Esophagus (tissue), 2 donors: ENCODE results near the gene PROX1. TPM values are rescaled to one million over a fixed set of nuclear protein-coding genes. Genes with fewer than 3 reads are reported as not detected.

Experiments
- H3K27ac ChIP-seq, 2 donors: one replicate each; pipeline ENCODE4 v1.5.1; 2013; ENCODE audit warnings: low read depth in 2 of 2, mild to moderate bottlenecking in 2 of 2, inconsistent platforms in 1 of 2, low read length in 1 of 2, moderate library complexity in 1 of 2
- H3K27me3 ChIP-seq, 2 donors: one replicate each; pipeline ENCODE4 v1.6.1; 2013; ENCODE audit warnings: low read length in 2 of 2, control low read depth in 1 of 2, mild to moderate bottlenecking in 1 of 2; ENCODE audit not compliant: insufficient read depth in 2 of 2, control insufficient read depth in 1 of 2
- H3K36me3 ChIP-seq, 2 donors: one replicate each; pipeline ENCODE4 v1.6.1; 2013; ENCODE audit warnings: low read length in 1 of 2; ENCODE audit not compliant: control insufficient read depth in 2 of 2, insufficient read depth in 2 of 2
- H3K4me1 ChIP-seq, 2 donors: one replicate each; pipeline ENCODE4 v1.6.1; 2013; ENCODE audit warnings: low read length in 1 of 2; ENCODE audit not compliant: control insufficient read depth in 2 of 2, insufficient read depth in 2 of 2
- H3K4me3 ChIP-seq, 2 donors: one replicate each; pipeline ENCODE4 v1.5.1; 2013; ENCODE audit warnings: low read length in 2 of 2, mild to moderate bottlenecking in 2 of 2, low read depth in 1 of 2, moderate library complexity in 1 of 2
- H3K9me3 ChIP-seq, 2 donors: one replicate each; pipeline ENCODE4 v1.6.1; 2013; ENCODE audit warnings: mild to moderate bottlenecking in 2 of 2, low read depth in 1 of 2, low read length in 1 of 2, moderate library complexity in 1 of 2; ENCODE audit not compliant: control insufficient read depth in 2 of 2, insufficient read depth in 1 of 2
- WGBS, 2 donors: extraction: QIAGEN DNeasy Blood & Tissue Kit; methylation state at CpG; one replicate each; pipeline ENCODE4 v1.1.7; 2013; 5-methylcytosine and 5-hydroxymethylcytosine counted together
- polyA plus RNA-seq, 2 donors: library from polyadenylated mRNA; stranded (reverse); fragments of 200-250 nt; gene quantifications; one replicate each; pipeline ENCODE4 v1.2.3, GENCODE V29; 2013
- donor health status: healthy with polysubstance abuse.
- donor health status: Bipolar disorder and iron deficiency.

The PROX1 gene
- polyA plus RNA-seq, 2 donors, result 0.18 to 0.26 TPM

- Histone ChIP-seq H3K4me3 (no peak overlapping the region), H3K27ac (no peak overlapping the region), H3K27me3 (no peaks in the 10 kb centered on the region), H3K4me1 (no peaks in the 10 kb centered on the region), H3K9me3 (no peaks in the 10 kb centered on the region), H3K36me3 (no peaks in the 10 kb centered on the region)
- 68 to 69% methylated on average over 5 of the region's 5 CpGs for WGBS, 2 donors
These were observed 70.3 kb downstream of the PROX1 start for GRCh38 chr1:214058076-214058475.

- Histone ChIP-seq H3K27me3 (no peaks in the 10 kb centered on the region), H3K4me1 (no peaks in the 10 kb centered on the region), H3K27ac (no peak overlapping the region), H3K9me3 (no peaks in the 10 kb centered on the region), H3K4me3 (no peak overlapping the region), H3K36me3 (no peaks in the 10 kb centered on the region)
- WGBS, 2 donors, result 80 to 83% methylated on average over 6 of the region's 6 CpGs
These were observed 78.4 kb downstream of the PROX1 start for GRCh38 chr1:214066190-214066589.

GRCh38 chr1:214066936-214067335 is 79.2 kb downstream of the PROX1 start:
- Histone ChIP-seq H3K27ac (no peak overlapping the region), H3K36me3 (no peaks in the 10 kb centered on the region), H3K9me3 (no peaks in the 10 kb centered on the region), H3K27me3 (no peaks in the 10 kb centered on the region), H3K4me3 (no peak overlapping the region), H3K4me1 (no peaks in the 10 kb centered on the region)
- 73 to 74% methylated on average over 3 of the region's 3 CpGs for WGBS, 2 donors

GRCh38 chr1:214067397-214067796 is 79.6 kb downstream of the PROX1 start:
- no peaks in the 10 kb centered on the region for H3K36me3 ChIP-seq
- H3K27me3 ChIP-seq, result no peaks in the 10 kb centered on the region
- 75% methylated on average over 7 of the region's 7 CpGs for WGBS, 2 donors
- H3K9me3 ChIP-seq, result no peaks in the 10 kb centered on the region
- no peak overlapping the region for H3K27ac ChIP-seq
- H3K4me1 ChIP-seq, result no peaks in the 10 kb centered on the region
- no peak overlapping the region for H3K4me3 ChIP-seq

GRCh38 chr1:214067853-214068703 is 80.3 kb downstream of the PROX1 start:
- Histone ChIP-seq H3K9me3 (no peaks in the 10 kb centered on the region), H3K36me3 (no peaks in the 10 kb centered on the region), H3K4me1 (no peaks in the 10 kb centered on the region), H3K27ac (no peak overlapping the region), H3K27me3 (no peaks in the 10 kb centered on the region), H3K4me3 (no peak overlapping the region)
- WGBS, 2 donors, result 76 to 83% methylated on average over 11 of the region's 11 CpGs

GRCh38 chr1:214068979-214069378 is 81.2 kb downstream of the PROX1 start:
- no peaks in the 10 kb centered on the region for H3K36me3 ChIP-seq
- 19 to 24% methylated on average over 1 of the region's 1 CpG for WGBS, 2 donors
- no peaks in the 10 kb centered on the region for H3K27me3 ChIP-seq
- no peak overlapping the region for H3K27ac ChIP-seq
- H3K4me1 ChIP-seq, result no peaks in the 10 kb centered on the region
- no peak overlapping the region for H3K4me3 ChIP-seq
- H3K9me3 ChIP-seq, result no peaks in the 10 kb centered on the region

- Histone ChIP-seq H3K9me3 (no peaks in the 10 kb centered on the region), H3K27ac (no peak overlapping the region), H3K36me3 (no peaks in the 10 kb centered on the region), H3K4me1 (no peaks in the 10 kb centered on the region), H3K27me3 (no peaks in the 10 kb centered on the region), H3K4me3 (no peak overlapping the region)
- WGBS, 2 donors, result 88 to 92% methylated on average over 1 of the region's 1 CpG
These were observed 83.7 kb downstream of the PROX1 start for GRCh38 chr1:214071469-214071868.

- 55 to 64% methylated on average over 10 of the region's 10 CpGs for WGBS, 2 donors
- Histone ChIP-seq H3K4me3 (no peak overlapping the region), H3K4me1 (no peaks in the 10 kb centered on the region), H3K27ac (no peak overlapping the region), H3K9me3 (no peaks in the 10 kb centered on the region), H3K27me3 (peaks cover 0 to 3% of the 10 kb centered on the region in 2 donors), H3K36me3 (no peaks in the 10 kb centered on the region)
These were observed 84.8 kb downstream of the PROX1 start for GRCh38 chr1:214072426-214073157.

GRCh38 chr1:214074477-214074876 is 86.7 kb downstream of the PROX1 start:
- 71 to 72% methylated on average over 1 of the region's 1 CpG for WGBS, 2 donors
- no peak overlapping the region for H3K27ac ChIP-seq
- H3K9me3 ChIP-seq, result no peaks in the 10 kb centered on the region
- no peaks in the 10 kb centered on the region for H3K36me3 ChIP-seq
- no peak overlapping the region for H3K4me3 ChIP-seq
- H3K27me3 ChIP-seq, result peaks cover 0 to 3% of the 10 kb centered on the region in 2 donors
- no peaks in the 10 kb centered on the region for H3K4me1 ChIP-seq
